ENCODE data around the gene FOXRED2. TPM values are rescaled to one million over a fixed set of nuclear protein-coding genes. Genes with fewer than 3 reads are reported as not detected.

Gene FOXRED2
- total and polyA plus RNA-seq, 2 of the 4 experiments (the other 2 are of a cell fraction): 1.6 to 4.0 TPM

- peak overlapping the region; percentile 99 for H2BK5ac ChIP-seq (ENCODE audit: low read depth, low read length, poor library complexity, severe bottlenecking)
- BruUV-seq (replicated peaks): no TSS peak
- POLR2A ChIA-PET (ENCODE audit: unreplicated experiment): interaction anchor here (1.4 kb wide), 1 partner anchor 79 kb away, joined by 3 read pairs; no protein-coding TSS in a partner anchor
- peak overlapping the region; percentile 99 for H2BK120ac ChIP-seq (ENCODE audit: low read depth, low read length)
- H2AK9ac ChIP-seq (replicated peaks; ENCODE audit: low read depth, low read length, poor library complexity): peak overlapping the region; percentile 91
- peak overlapping the region; percentile 48 for H2AFZ ChIP-seq (replicated peaks; ENCODE audit: low read length, poor library complexity)
- H3K36me3 ChIP-seq (ENCODE audit: control insufficient read depth, insufficient read depth, low read length): 0 out of 2 replicates have a peak, but pooled peaks cover 1% of the 10 kb centered on the region
- peaks cover 37% of the 10 kb centered on the region for H3K9me1 ChIP-seq (ENCODE audit: insufficient read depth, low read length)
- peak overlapping the region; percentile 96 for H3K27ac ChIP-seq (ENCODE audit: insufficient read depth, low read length)
- dilution Hi-C loops (cut with HindIII; ENCODE audit: low sequenced_read_pairs, unreplicated experiment) (no loop called here), in situ Hi-C loops (cut with MboI; ENCODE audit: low sequenced_read_pairs) (loop anchor here (5.0 kb wide), 1 partner anchor 82 kb away; no protein-coding TSS in a partner anchor), intact Hi-C loops (cut with micrococcal nuclease) (loop anchor here (1.0 to 5.0 kb wide), 4 partner anchors 47 to 135 kb away; no protein-coding TSS in a partner anchor)
- CTCF ChIA-PET: no interaction called here
- H3K4me3 ChIP-seq (ENCODE audit: insufficient read depth, low read depth, low read length): no peak overlapping the region
- peaks cover 16 to 76% of the 10 kb centered on the region in 2 experiments; a peak in 3 of 4 replicates for H3K79me1 ChIP-seq (ENCODE audit: low read depth in 1 of 2, low read length in 2 of 2)
- no peak for DNase-seq
- H4K5ac ChIP-seq (ENCODE audit: low read depth, low read length): peak overlapping the region; percentile 0; the same call in 1 of the 2 replicates
- no peak overlapping the region for H3K4me2 ChIP-seq (ENCODE audit: low read depth, low read length)
- peak overlapping the region; percentile 100 for H4K91ac ChIP-seq (ENCODE audit: insufficient read depth, low read depth, low read length)
- no peaks in the 10 kb centered on the region for H3K27me3 ChIP-seq (ENCODE audit: control insufficient read depth, insufficient read depth, low read length)
- peak overlapping the region; percentile 98; the same call in 2 of the 3 replicates for H2BK15ac ChIP-seq (ENCODE audit: low read depth, low read length)
- H2AK5ac ChIP-seq (ENCODE audit: low read depth, low read length): peak overlapping the region; percentile 100
- H2BK20ac ChIP-seq (ENCODE audit: low read depth, low read length): peak overlapping the region; percentile 99
- H3K4ac ChIP-seq (ENCODE audit: low read depth, low read length): peak overlapping the region; percentile 99
- 82% methylated on average over 10 of the region's 20 CpGs; no CpG with 5 or more reads in 1 of the 2 experiments for WGBS, 2 experiments (ENCODE audit: extremely low coverage in 2 of 2, insufficient read length in 1 of 2)
- no peak for ATAC-seq (ENCODE audit: low read depth)
- H3K4me1 ChIP-seq (ENCODE audit: control insufficient read depth, insufficient read depth, low read length): peaks cover 48% of the 10 kb centered on the region
- H4K8ac ChIP-seq (ENCODE audit: low read depth in 2 of 2, low read length in 2 of 2): peak overlapping the region; percentile 93 to 99; a peak in 3 of 4 replicates
- no peak overlapping the region for H3K9ac ChIP-seq (ENCODE audit: low read depth, low read length)
- H3K9me3 ChIP-seq (ENCODE audit: control insufficient read depth, insufficient read depth, low read length): no peaks in the 10 kb centered on the region
- H3K18ac ChIP-seq (ENCODE audit: low read depth, low read length): peak overlapping the region; percentile 19
- peak overlapping the region; percentile 52 for H3K56ac ChIP-seq (ENCODE audit: extremely low read depth, insufficient read depth, low read length)
- H3K23ac ChIP-seq (ENCODE audit: low read depth, low read length): peak overlapping the region; percentile 77
- peaks cover 7% of the 10 kb centered on the region for H4K20me1 ChIP-seq (ENCODE audit: insufficient read depth, low read length)
- H3K14ac ChIP-seq (replicated peaks; ENCODE audit: low read depth, low read length): peak overlapping the region; percentile 99
- TF ChIP-seq NFE2L2 (IDR thresholded peaks at IDR 0.05; ENCODE audit: low read depth, low read length) (no peak), BHLHE40 (IDR thresholded peaks at IDR 0.05; ENCODE audit: low read depth, low read length) (no peak), CHD1 (IDR thresholded peaks at IDR 0.05; ENCODE audit: low read depth, low read length) (no peak), RAD21 (IDR thresholded peaks at IDR 0.05; ENCODE audit: low read length) (no peak), RCOR1 (IDR thresholded peaks at IDR 0.05; ENCODE audit: insufficient replicate concordance, low read length) (no peak), ELK1 (IDR thresholded peaks at IDR 0.05; ENCODE audit: borderline replicate concordance, low read depth, low read length) (no peak), MAFK (IDR thresholded peaks at IDR 0.05; ENCODE audit: low read depth, low read length) (no peak), SMC3 (IDR thresholded peaks at IDR 0.05; ENCODE audit: low read depth, low read length) (no peak), POLR2A (IDR thresholded peaks at IDR 0.05; ENCODE audit: low read depth, low read length) (no peak), RFX5 (IDR thresholded peaks at IDR 0.05; ENCODE audit: low read depth, low read length) (no peak), MAZ (IDR thresholded peaks at IDR 0.05; ENCODE audit: borderline replicate concordance, low read depth, low read length) (no peak), FOS (IDR thresholded peaks at IDR 0.05; ENCODE audit: low read depth, low read length) (no peak), CEBPB (IDR thresholded peaks at IDR 0.05; ENCODE audit: low read depth, low read length) (no peak), MXI1 (IDR thresholded peaks at IDR 0.05; ENCODE audit: borderline replicate concordance, low read depth, low read length) (no peak), USF2 (IDR thresholded peaks at IDR 0.05; ENCODE audit: low read depth, low read length) (no peak)
These were observed 42.1 kb downstream of the FOXRED2 start for GRCh38 chr22:36464715-36465231.
